Epithelial cell of prostate (primary cell): ENCODE data around the gene BCAM.
"Not testable (repeated sequence)": the region's sequence is repeated elsewhere in the genome, so short reads cannot be mapped to it uniquely, and the experiment has no call there.

Experiments
- DNase-seq: peaks from one replicate; pipeline ENCODE4 v3.0.0-alpha.2; 2011; ENCODE audit warnings: low read depth, low spot score
- H3K27ac ChIP-seq: fragments of 450-650 bp; 2 replicates; pipeline ENCODE4 v1.5.1; 2017; ENCODE audit warnings: mild to moderate bottlenecking

Gene BCAM

DNA sequence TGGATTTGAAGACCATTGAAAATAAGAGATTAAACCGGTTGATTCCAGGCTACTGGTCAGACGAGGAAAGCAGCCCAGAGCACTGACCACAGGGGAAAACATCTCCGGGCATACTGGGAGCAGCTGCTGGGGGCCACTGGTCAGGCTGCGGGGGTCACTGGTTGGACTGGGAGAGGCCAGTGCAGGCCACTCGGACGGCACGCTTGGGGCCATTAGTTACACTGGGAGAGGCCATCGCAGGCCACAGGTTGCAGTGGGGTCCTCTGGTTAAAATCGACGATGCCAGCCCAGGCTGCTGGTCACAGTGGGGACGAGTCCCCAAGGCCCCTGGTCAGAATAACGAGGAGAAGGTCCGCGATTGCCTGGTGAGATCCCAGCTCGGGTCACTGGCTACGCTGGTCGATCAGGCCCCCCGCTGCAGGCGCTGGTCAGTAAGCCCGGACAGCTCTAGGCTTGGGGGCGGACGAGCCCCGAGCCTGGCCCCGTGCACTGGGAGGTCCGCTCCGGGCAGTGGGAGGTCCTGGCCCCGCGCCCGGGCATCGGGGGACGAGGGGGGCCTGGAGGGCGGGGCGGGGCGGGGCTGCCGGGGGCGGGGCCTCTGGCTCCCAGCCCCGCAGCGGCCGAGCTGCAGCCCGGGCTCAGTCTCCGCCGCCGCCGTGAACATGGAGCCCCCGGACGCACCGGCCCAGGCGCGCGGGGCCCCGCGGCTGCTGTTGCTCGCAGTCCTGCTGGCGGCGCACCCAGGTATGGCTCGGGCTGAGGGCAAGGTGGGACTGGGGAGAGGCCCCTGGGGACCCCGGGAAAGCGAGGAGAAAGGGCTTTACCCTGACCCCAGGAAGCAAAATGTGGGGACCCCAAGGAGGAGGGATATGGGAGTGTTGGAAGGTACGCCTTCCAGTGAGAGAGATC, at the start of gene BCAM:
Gene BCAM (plus strand): TSS at position 641 of the 909 bp plus-strand sequence. CDS start 22 bp downstream, at position 663.
- DNase-seq = no peak
- peak within 1 kb of the TSS; percentile 60 for H3K27ac ChIP-seq

GRCh38 chr19:44762038-44762437, 46.9 kb upstream of the BCAM start:
- DNase-seq = no peak
- no peak overlapping the region for H3K27ac ChIP-seq

DNA sequence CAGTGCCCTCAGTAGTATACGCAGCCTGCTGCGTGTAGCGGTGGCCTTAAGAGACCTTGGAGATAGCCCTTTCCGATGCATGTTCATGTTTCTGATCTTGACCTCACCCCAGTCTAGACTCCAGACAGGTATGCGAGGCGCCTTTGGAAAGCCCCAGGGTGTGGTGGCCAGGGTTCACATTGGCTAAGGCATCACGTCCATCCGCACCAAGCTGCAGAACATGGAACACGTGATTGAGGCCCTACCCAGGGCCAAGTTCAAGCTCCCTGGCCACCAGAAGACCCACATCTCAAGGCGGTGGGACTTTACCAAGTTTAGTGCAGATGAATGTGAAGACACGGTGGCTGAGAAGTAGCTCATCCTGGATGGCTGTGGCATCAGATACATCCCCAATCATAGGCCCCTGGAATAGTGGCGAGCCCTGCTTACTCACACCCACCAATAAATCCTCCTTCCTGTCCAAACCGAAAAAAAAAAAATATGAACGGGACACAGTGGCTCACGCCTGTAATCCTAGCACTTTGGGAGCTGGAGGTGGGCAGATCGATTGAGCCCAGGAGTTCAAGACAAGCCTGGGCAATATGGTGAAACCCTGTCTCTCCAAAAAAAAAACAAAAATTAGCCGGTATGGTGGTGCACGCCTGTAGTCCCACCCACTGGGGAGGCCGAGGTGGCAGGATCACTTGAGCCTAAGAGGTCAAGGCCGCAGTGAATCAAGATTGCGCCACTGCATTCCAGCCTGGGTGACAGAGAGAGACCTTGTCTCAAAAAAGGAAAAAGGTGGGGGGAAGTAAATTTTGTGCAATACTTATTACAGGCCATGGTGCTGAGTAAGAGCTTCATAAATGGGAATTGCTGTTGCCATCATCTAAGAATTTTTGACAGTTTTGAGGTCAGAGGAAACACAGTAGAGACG, 43.6 kb upstream of the BCAM start:
- no peak for DNase-seq
- H3K27ac ChIP-seq = no peak overlapping the region

- H3K27ac ChIP-seq = no peak overlapping the region
- DNase-seq = no peak
Observed at GRCh38 chr19:44765949-44766335, 43.0 kb upstream of the BCAM start.

DNA sequence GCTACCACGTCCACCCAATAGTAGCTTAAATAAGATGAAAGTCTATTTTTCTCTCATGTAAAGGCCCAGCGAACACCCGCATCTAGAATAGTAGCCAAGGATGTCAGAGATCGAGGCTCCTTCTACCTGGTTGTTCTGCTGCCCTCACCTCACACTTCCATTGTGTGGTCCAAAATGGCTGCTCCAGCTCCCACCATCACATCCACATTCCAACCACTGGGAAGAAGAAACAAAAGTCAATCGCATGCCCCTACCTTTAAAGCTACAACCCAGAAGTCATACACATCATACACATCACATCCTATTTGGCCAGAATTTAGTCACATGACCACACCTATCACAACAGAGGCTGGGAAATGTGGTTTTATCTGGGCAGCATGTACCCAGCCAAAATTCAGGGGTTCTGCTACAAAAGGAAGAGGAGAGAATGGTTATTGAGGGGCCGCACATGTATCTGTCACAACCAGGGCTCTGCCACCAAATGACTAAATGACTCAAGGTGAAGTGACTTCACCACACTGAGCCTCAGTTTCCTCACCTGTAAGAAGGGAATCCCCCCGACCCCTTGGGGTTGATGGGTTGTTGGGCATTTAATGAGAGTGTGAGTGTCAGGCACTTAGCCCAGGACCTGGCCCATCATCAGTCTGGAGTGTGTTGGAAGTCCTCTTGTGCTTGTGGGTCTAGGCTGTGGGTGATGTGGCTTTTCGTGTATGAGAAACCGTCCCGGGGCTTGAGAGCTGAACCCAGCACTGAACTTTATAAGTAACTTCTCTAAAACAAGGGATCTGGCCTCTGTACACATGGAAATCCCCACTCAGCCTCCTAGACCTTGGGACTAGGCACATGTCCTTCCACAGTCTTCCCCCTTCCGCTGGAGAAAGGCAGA, 41.4 kb upstream of the BCAM start:
- H3K27ac ChIP-seq = no peak overlapping the region
- no peak for DNase-seq

- peak overlapping the region; percentile 48 for H3K27ac ChIP-seq
- peak; percentile 87 for DNase-seq
Observed at GRCh38 chr19:44770550-44771257, 38.2 kb upstream of the BCAM start.

- not testable (repeated sequence) for H3K27ac ChIP-seq, DNase-seq
Observed at GRCh38 chr19:44772144-44772543, 36.8 kb upstream of the BCAM start.

DNA sequence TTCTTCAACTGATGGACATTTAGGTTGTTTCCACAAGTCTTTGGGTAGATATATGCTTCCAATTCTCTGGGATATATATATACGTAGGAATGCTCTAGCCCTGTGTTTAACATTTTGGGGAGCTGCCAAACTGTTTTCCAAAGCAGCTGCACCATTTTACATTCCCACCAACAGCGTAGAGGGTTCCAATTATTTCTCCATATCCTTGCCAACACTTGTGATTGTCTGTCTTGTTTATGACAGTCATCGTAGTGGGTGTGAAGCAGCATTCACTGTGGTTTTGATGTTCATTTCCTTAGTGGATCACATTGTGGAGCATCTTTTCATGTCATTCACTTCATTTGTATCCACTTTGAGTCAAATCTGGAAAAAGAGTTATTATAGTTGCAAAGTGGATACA, 35.9 kb upstream of the BCAM start:
- DNase-seq = no peak
- peak overlapping the region; percentile 99 for H3K27ac ChIP-seq

- peak overlapping the region; percentile 99 for H3K27ac ChIP-seq
- DNase-seq = no peak
Observed at GRCh38 chr19:44775676-44776240, 33.1 kb upstream of the BCAM start.

DNA sequence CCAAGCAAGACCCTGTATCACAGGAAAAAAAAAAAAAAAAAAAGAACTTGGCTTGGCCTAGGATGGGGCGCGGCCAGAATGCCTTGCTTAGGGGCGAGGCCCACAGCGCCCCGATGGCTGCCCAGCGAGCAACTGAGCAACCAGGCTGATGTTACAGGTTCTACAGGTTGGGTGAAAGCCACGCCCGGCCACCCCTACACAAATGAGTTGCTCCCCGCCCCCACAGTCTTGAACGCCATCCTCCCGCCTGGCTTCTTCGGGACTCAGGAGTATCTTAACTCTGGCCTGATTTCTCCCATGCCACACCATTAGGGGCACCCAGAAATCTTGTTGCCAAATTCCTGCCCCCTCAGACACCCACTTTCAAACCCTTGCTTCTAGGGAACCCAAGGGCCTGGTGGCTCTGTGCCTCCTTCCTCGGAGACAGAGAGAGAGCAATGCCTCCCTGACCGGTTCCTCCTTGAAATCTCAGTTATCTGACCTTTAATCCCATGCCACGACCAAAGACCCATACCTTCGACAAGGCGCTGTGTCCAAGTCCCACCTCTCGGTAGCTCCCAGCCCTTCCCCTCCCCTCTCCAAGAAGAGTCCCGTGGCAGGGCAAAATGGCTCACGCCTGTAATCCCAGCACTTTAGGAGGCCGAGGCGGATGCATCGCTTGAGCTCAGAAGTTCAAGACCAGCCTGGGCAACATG, 32.4 kb upstream of the BCAM start:
- peak; percentile 92 for DNase-seq
- H3K27ac ChIP-seq = peak overlapping the region; percentile 99

GRCh38 chr19:44777715-44778347, 31.1 kb upstream of the BCAM start, which contains the start of gene CBLC:
Gene CBLC (plus strand): TSS chr19:44777890. CDS start chr19:44777932, 42 bp downstream.
- H3K27ac ChIP-seq = peak within 1 kb of the TSS; percentile 99
- peak; percentile 83 for DNase-seq

- H3K27ac ChIP-seq = peak overlapping the region; percentile 34
- DNase-seq = no peak
Observed at GRCh38 chr19:44779150-44779549, 29.8 kb upstream of the BCAM start.

GRCh38 chr19:44781694-44782093, 27.2 kb upstream of the BCAM start:
- H3K27ac ChIP-seq, DNase-seq: not testable (repeated sequence)

- H3K27ac ChIP-seq = no peak overlapping the region
Observed at GRCh38 chr19:44782729-44783128, 26.2 kb upstream of the BCAM start.

DNA sequence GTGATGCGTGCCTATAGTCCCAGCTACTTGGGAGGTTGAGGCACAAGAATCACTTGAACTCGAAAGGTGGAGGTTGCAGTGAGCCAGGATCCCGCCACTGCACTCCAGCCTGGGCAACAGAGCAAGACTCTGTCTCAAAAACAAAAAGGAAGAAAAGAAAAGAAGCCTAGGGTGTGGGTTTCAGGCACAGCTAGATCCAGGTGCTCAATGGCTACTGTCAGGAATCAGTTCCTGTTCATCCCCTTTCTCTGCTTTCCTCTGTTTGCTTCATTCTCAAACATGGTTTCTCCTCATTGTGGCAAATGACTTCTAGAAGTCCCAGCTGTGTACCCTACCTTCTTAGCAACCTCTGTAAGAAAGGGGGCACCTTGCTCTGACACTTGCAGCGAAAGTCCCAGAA, 25.4 kb upstream of the BCAM start:
- DNase-seq = no peak
- no peak overlapping the region for H3K27ac ChIP-seq

More at GRCh38 chr19:44782729-44783128, 26.2 kb upstream of the BCAM start:
- DNase-seq = no peak

- H3K27ac ChIP-seq = no peak overlapping the region
- no peak for DNase-seq
Observed at GRCh38 chr19:44785271-44785670, 23.6 kb upstream of the BCAM start.

DNA sequence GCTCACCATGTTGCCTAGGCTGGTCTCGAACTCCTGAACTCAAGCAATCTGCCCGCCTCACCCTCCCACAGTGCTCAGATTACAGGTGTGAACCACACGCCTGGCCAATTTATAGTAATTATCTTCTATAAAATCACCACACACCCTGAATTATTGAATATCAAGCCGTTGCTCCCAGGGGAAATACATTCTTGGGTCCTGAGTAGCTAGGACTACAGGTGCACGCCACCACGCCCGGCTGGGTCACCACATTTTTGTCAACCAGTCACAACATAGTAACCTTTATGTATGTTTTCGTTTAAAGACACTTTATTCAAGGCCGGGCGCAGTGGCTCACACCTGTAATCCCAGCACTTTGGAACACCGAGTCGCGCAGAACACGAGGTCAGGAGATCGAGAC, 22.9 kb upstream of the BCAM start:
- no peak for DNase-seq
- H3K27ac ChIP-seq = no peak overlapping the region

GRCh38 chr19:44788971-44789370, 19.9 kb upstream of the BCAM start:
- DNase-seq = no peak
- no peak overlapping the region for H3K27ac ChIP-seq
